ENCODE data around the gene RABGAP1L. TPM values are rescaled to one million over a fixed set of nuclear protein-coding genes. Genes with fewer than 3 reads are reported as not detected.

Gene RABGAP1L
- total RNA-seq, 1 donor from 2014 or later, result 44.1 TPM

DNA sequence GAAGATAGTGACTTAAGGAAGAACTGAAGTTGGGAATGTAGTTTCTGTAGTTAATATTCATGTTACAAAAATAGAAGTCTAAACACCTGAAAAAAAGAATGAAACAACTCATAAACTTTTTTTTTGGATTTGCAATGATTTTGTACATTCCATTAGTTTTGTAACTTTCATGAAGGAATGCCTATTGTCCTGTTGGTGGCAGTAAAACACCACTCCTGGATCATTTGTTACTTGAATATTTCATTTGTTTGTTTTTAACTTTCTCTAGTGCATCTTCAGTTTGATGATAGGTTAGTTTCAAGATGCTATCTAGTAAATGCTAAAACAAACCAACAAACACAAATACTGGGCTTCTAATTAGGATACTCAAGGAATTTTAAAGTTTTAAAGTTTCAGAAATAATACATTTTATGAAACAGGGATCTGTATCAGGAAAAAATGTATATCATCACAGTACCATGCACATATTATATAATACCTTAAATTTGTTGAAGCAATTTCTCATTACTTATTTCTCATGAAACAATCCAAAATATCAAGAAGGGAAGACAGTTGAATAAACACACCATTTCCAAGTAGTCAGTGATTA lies 610.7 kb downstream of the RABGAP1L start:
- Mint-ChIP-seq H3K36me3 (ENCODE audit: unreplicated experiment) (no peaks in the 10 kb centered on the region), H3K4me1 (ENCODE audit: low read depth, unreplicated experiment) (peaks cover 4% of the 10 kb centered on the region), H3K4me3 (ENCODE audit: unreplicated experiment) (no peak overlapping the region), H3K27ac (ENCODE audit: unreplicated experiment) (no peak overlapping the region), H3K27me3 (ENCODE audit: unreplicated experiment) (no peaks in the 10 kb centered on the region), H3K9me3 (ENCODE audit: unreplicated experiment) (no peaks in the 10 kb centered on the region)
- no peak for DNase-seq
- peak; percentile 53 for TF ChIP-seq CTCF (IDR thresholded peaks at IDR 0.05; ENCODE audit: partially characterized antibody, unreplicated experiment)

GRCh38 chr1:174775621-174776020 lies 616.3 kb downstream of the RABGAP1L start:
- Mint-ChIP-seq H3K9me3 (ENCODE audit: unreplicated experiment) (no peaks in the 10 kb centered on the region), H3K27me3 (ENCODE audit: unreplicated experiment) (no peaks in the 10 kb centered on the region), H3K4me3 (ENCODE audit: unreplicated experiment) (no peak overlapping the region), H3K27ac (ENCODE audit: unreplicated experiment) (no peak overlapping the region), H3K4me1 (ENCODE audit: low read depth, unreplicated experiment) (peaks cover 3% of the 10 kb centered on the region), H3K36me3 (ENCODE audit: unreplicated experiment) (no peaks in the 10 kb centered on the region)
- no peak for TF ChIP-seq CTCF (IDR thresholded peaks at IDR 0.05; ENCODE audit: partially characterized antibody, unreplicated experiment)
- DNase-seq, result no peak

DNA sequence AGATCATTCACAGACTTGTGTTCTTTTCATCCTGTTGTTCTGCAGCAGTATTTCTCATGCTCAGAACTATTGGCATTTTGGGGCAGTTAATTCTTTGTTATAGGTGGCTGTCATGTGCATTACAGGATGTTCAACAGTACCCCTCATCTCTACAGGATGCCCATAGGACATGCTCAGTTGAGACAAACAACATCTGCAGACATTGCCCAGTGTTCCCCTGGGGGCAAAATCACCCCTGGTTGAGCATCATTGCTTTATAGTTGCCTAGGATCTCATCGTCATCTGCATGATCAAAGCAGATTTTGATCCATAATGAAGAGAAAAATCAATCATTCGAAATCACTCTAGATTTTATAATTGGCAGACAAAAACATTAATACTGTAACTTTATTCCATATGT lies 617.9 kb downstream of the RABGAP1L start:
- Mint-ChIP-seq H3K4me1 (ENCODE audit: low read depth, unreplicated experiment) (no peaks in the 10 kb centered on the region), H3K27ac (ENCODE audit: unreplicated experiment) (no peak overlapping the region), H3K9me3 (ENCODE audit: unreplicated experiment) (no peaks in the 10 kb centered on the region), H3K4me3 (ENCODE audit: unreplicated experiment) (no peak overlapping the region), H3K36me3 (ENCODE audit: unreplicated experiment) (no peaks in the 10 kb centered on the region), H3K27me3 (ENCODE audit: unreplicated experiment) (no peaks in the 10 kb centered on the region)
- no peak for TF ChIP-seq CTCF (IDR thresholded peaks at IDR 0.05; ENCODE audit: partially characterized antibody, unreplicated experiment)
- DNase-seq, result no peak

DNA sequence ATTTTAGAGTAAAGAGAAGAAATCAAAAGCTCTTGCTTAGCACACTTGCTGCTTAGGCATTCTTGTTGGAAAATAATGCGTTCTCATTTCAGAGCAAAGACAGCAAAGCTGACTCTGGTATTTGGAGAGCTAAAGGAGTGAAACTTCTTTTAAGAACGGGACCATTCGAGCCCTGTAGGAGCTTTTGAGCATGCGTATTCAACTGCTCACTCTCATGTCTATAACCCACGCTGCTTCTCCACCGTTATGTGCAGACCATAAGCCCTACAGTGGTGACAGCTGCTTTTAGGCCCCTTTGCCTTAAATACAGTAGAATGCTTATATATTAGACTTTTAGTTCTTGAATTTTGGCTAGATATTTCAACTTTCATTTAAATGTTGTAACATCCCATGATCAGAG lies 626.2 kb downstream of the RABGAP1L start:
- no peak overlapping the region for H3K4me3 Mint-ChIP-seq (ENCODE audit: unreplicated experiment)
- TF ChIP-seq CTCF (IDR thresholded peaks at IDR 0.05; ENCODE audit: partially characterized antibody, unreplicated experiment), result no peak
- H3K27me3 Mint-ChIP-seq (ENCODE audit: unreplicated experiment), result no peaks in the 10 kb centered on the region
- no peak for DNase-seq
- H3K4me1 Mint-ChIP-seq (ENCODE audit: low read depth, unreplicated experiment), result peaks cover 2% of the 10 kb centered on the region
- no peaks in the 10 kb centered on the region for H3K36me3 Mint-ChIP-seq (ENCODE audit: unreplicated experiment)
- no peaks in the 10 kb centered on the region for H3K9me3 Mint-ChIP-seq (ENCODE audit: unreplicated experiment)
- no peak overlapping the region for H3K27ac Mint-ChIP-seq (ENCODE audit: unreplicated experiment)

DNA sequence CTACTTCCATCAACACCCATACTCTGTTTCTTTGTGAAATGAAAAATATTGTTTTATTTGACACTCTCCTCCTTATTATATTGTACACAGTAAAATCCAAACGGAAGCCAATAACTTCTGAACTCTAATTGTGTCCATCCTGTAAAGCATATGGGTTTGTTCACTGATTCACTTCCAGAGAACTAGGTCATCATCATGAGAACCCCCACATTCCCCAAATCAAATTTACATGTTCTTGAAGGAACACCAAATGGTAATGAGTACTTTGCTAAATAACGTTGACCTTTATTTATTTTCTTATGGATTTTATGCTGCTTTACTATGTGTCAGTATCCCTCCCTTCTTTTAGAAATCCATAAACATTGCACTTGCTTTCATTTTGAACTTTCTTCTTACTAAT lies 627.0 kb downstream of the RABGAP1L start:
- H3K9me3 Mint-ChIP-seq (ENCODE audit: unreplicated experiment), result no peaks in the 10 kb centered on the region
- TF ChIP-seq CTCF (IDR thresholded peaks at IDR 0.05; ENCODE audit: partially characterized antibody, unreplicated experiment), result no peak
- no peak overlapping the region for H3K4me3 Mint-ChIP-seq (ENCODE audit: unreplicated experiment)
- peaks cover 2% of the 10 kb centered on the region for H3K4me1 Mint-ChIP-seq (ENCODE audit: low read depth, unreplicated experiment)
- DNase-seq, result no peak
- H3K36me3 Mint-ChIP-seq (ENCODE audit: unreplicated experiment), result no peaks in the 10 kb centered on the region
- H3K27ac Mint-ChIP-seq (ENCODE audit: unreplicated experiment), result no peak overlapping the region
- H3K27me3 Mint-ChIP-seq (ENCODE audit: unreplicated experiment), result no peaks in the 10 kb centered on the region

Measured in glutamatergic neuron (in vitro differentiated cells).